Ishikawa (cell line): ENCODE results near the gene ZNF678.

Source experiments
- EP300 ChIP-seq: IDR thresholded peaks from 2 replicates; pipeline ENCODE4 v1.6.1; 2012; ENCODE audit warnings: borderline replicate concordance
- RAD21 ChIP-seq: IDR thresholded peaks from 2 replicates; pipeline ENCODE4 v1.6.1; 2012; ENCODE audit warnings: low read depth
- REST ChIP-seq: IDR thresholded peaks from 2 replicates; pipeline ENCODE4 v1.6.1; 2012; ENCODE audit warnings: low read depth, mild to moderate bottlenecking
- TAF1 ChIP-seq: IDR thresholded peaks from 2 replicates; pipeline ENCODE4 v1.6.1; 2012; ENCODE audit warnings: low read depth, mild to moderate bottlenecking
- TEAD4 ChIP-seq: IDR thresholded peaks from 2 replicates; pipeline ENCODE4 v1.6.1; 2012
- YY1 ChIP-seq: IDR thresholded peaks from 2 replicates; pipeline ENCODE4 v1.6.1; 2012; ENCODE audit warnings: low read depth
- TF ChIP-seq, protein P1 (sequence below): IDR thresholded peaks from 2 replicates; pipeline ENCODE4 v1.6.1; 2012

GRCh38 chr1:227548448-227548847 lies 14.9 kb upstream of the ZNF678 start:
- TF ChIP-seq EP300 (no peak), REST (no peak), TAF1 (no peak), RAD21 (no peak), YY1 (no peak), TEAD4 (no peak)
- TF ChIP-seq, protein P1, sequence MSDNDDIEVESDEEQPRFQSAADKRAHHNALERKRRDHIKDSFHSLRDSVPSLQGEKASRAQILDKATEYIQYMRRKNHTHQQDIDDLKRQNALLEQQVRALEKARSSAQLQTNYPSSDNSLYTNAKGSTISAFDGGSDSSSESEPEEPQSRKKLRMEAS = no peak
